ENCODE results near the gene SEC14L1. TPM values are rescaled to one million over a fixed set of nuclear protein-coding genes. Genes with fewer than 3 reads are reported as not detected.

SEC14L1 gene
- total RNA-seq, 1 experiment from 2014 or later: 279 TPM

GRCh38 chr17:77167472-77168306 lies 26.9 kb downstream of the SEC14L1 start:
- no peaks in the 10 kb centered on the region for H3K27me3 ChIP-seq (ENCODE audit: control insufficient read depth, insufficient read depth, low read length)
- no peak for TF ChIP-seq TCF7L2 (IDR thresholded peaks at IDR 0.05; ENCODE audit: low read depth, low read length)
- TF ChIP-seq SIN3A (IDR thresholded peaks at IDR 0.05; ENCODE audit: borderline replicate concordance, insufficient read depth, low read depth, low read length): no peak
- H3K4me3 ChIP-seq (ENCODE audit: low read depth in 2 of 2, low read length in 2 of 2): no peak overlapping the region
- H3K4me1 ChIP-seq (ENCODE audit: control insufficient read depth, insufficient read depth, low read length): peaks cover 13% of the 10 kb centered on the region
- no peaks in the 10 kb centered on the region; the same call in 1 of the 2 replicates for H3K36me3 ChIP-seq (ENCODE audit: control insufficient read depth, insufficient read depth, low read length)
- intact Hi-C loops (cut with micrococcal nuclease; ENCODE audit: unreplicated experiment): no loop called here
- no peak overlapping the region for H3K27ac ChIP-seq (ENCODE audit: low read length)
- in situ Hi-C loops (cut with HindIII; ENCODE audit: low pct_unique_long_range_greater_than_20kb, low sequenced_read_pairs): no loop called here
- peaks cover 33% of the 10 kb centered on the region for H3K9me3 ChIP-seq (ENCODE audit: control insufficient read depth, insufficient read depth, low read depth, low read length)
- ATAC-seq (no peak), DNase-seq (ENCODE audit: low read depth, low spot score) (no peak)
- CTCF ChIA-PET: interaction anchor here (0.7 kb wide), 1 partner anchor 70 kb away, joined by 11 read pairs; no protein-coding TSS in a partner anchor
- POLR2A ChIA-PET: no interaction called here
- BruUV-seq (replicated peaks): no TSS peak

- TF ChIP-seq CTCF (IDR thresholded peaks at IDR 0.05) (no peak), SIN3A (IDR thresholded peaks at IDR 0.05; ENCODE audit: borderline replicate concordance, insufficient read depth, low read depth, low read length) (no peak), TCF7L2 (IDR thresholded peaks at IDR 0.05; ENCODE audit: low read depth, low read length) (no peak), REST (IDR thresholded peaks at IDR 0.05; ENCODE audit: insufficient read depth in 1 of 2, low read depth in 2 of 2, low read length in 1 of 2) (no peak), POLR2AphosphoS5 (IDR thresholded peaks at IDR 0.05; ENCODE audit: low read depth, low read length) (no peak; the same call in 1 of the 2 replicates)
- DNase-seq (ENCODE audit: low read depth, low spot score) (no peak), ATAC-seq (no peak)
- Histone ChIP-seq H3K4me3 (ENCODE audit: low read depth in 2 of 2, low read length in 2 of 2) (no peak overlapping the region), H3K36me3 (ENCODE audit: control insufficient read depth, insufficient read depth, low read length) (no peaks in the 10 kb centered on the region; the same call in 1 of the 2 replicates), H3K4me1 (ENCODE audit: control insufficient read depth, insufficient read depth, low read length) (peaks cover 11% of the 10 kb centered on the region), H3K27ac (ENCODE audit: low read length) (no peak overlapping the region), H3K27me3 (ENCODE audit: control insufficient read depth, insufficient read depth, low read length) (no peaks in the 10 kb centered on the region), H3K9me3 (ENCODE audit: control insufficient read depth, insufficient read depth, low read depth, low read length) (peaks cover 32% of the 10 kb centered on the region)
- intact Hi-C loops (cut with micrococcal nuclease; ENCODE audit: unreplicated experiment) (no loop called here), in situ Hi-C loops (cut with HindIII; ENCODE audit: low pct_unique_long_range_greater_than_20kb, low sequenced_read_pairs) (no loop called here)
- ChIA-PET POLR2A (no interaction called here), CTCF (no interaction called here)
- BruUV-seq (replicated peaks): no TSS peak
Observed at GRCh38 chr17:77173104-77173503, 32.3 kb downstream of the SEC14L1 start.
